GM12801 (cell line): ENCODE data around the gene STT3A.

Source experiments
- CTCF ChIP-seq: IDR thresholded peaks from one replicate; pipeline ENCODE4 v1.5.1; 2011; ENCODE audit warnings: control low read depth; ENCODE audit not compliant: insufficient read length; ENCODE audit errors: extremely low read depth

The STT3A gene

GRCh38 chr11:125591649-125592304 is 875 bp upstream of the STT3A start:
- TF ChIP-seq CTCF = no peak

GRCh38 chr11:125593114-125593820 is 615 bp downstream of the STT3A start:
- no peak for TF ChIP-seq CTCF

GRCh38 chr11:125594958-125595357 is 2.3 kb downstream of the STT3A start:
- TF ChIP-seq CTCF = no peak

- no peak for TF ChIP-seq CTCF
Observed at GRCh38 chr11:125600663-125601062, 8.0 kb downstream of the STT3A start.

GRCh38 chr11:125603207-125603606 is 10.6 kb downstream of the STT3A start:
- no peak for TF ChIP-seq CTCF

GRCh38 chr11:125605417-125605816 is 12.8 kb downstream of the STT3A start:
- no peak for TF ChIP-seq CTCF

- no peak for TF ChIP-seq CTCF
Observed at GRCh38 chr11:125609545-125609944, 16.9 kb downstream of the STT3A start.
